K562 (cell line): Measurements from ENCODE around the gene FERMT3. TPM values are rescaled to one million over a fixed set of nuclear protein-coding genes. Genes with fewer than 3 reads are reported as not detected.

Source experiments
- ARID4B ChIP-seq: sonication (generic); formaldehyde crosslinking; IDR thresholded peaks from 2 replicates; pipeline ENCODE4 v1.8.0; 2022; ENCODE audit warnings: mild to moderate bottlenecking, missing genetic modification reagents
- CLOCK ChIP-seq: fragments of 250-450 bp; sonication (Bioruptor Pico); IDR thresholded peaks from 2 replicates; pipeline ENCODE4 v1.4.0; 2020; ENCODE audit warnings: mild to moderate bottlenecking, moderate library complexity, borderline replicate concordance
- DACH1 ChIP-seq: fragments of 450-650 bp; IDR thresholded peaks from 2 replicates; pipeline ENCODE4 v1.6.1; 2018; ENCODE audit not compliant: partially characterized antibody
- ELF1 ChIP-seq: fragments of 200-800 bp; sonication (Bioruptor generic); IDR thresholded peaks from 2 replicates; pipeline ENCODE4 v1.6.1; 2016; ENCODE audit warnings: missing genetic modification characterization, missing compliant biosample characterization
- EZH2 ChIP-seq: IDR thresholded peaks from 2 replicates; pipeline ENCODE4 v1.6.1; 2012; ENCODE audit warnings: low read depth, mild to moderate bottlenecking, inconsistent platforms, low read length, borderline replicate concordance
- HDAC1 ChIP-seq, 2 experiments: fragments of 450-650 bp; IDR thresholded peaks; 2 replicates each; pipeline ENCODE4 v1.6.1; 2016 to 2017; ENCODE audit warnings: inconsistent platforms in 1 of 2, mild to moderate bottlenecking in 1 of 2, moderate library complexity in 1 of 2
- JUNB ChIP-seq: fragments of 450-650 bp; formaldehyde crosslinking; conservative IDR thresholded peaks from 2 replicates; pipeline ENCODE4 v1.4.0; 2020; ENCODE audit warnings: mild to moderate bottlenecking
- NKRF ChIP-seq: fragments of 450-650 bp; IDR thresholded peaks from 2 replicates; pipeline ENCODE4 v1.6.1; 2016; ENCODE audit warnings: borderline replicate concordance
- SMAD1 ChIP-seq: fragments of 150-350 bp; IDR thresholded peaks from 2 replicates; pipeline ENCODE4 v1.6.1; 2014; ENCODE audit warnings: low read length, low read depth; ENCODE audit not compliant: partially characterized antibody
- TBP ChIP-seq: optimal IDR thresholded peaks from 2 replicates; pipeline ENCODE3; 2011; ENCODE audit warnings: low read depth, low read length, improper control_type of control experiment
- TGIF2 ChIP-seq: sonication (generic); formaldehyde crosslinking; IDR thresholded peaks from 2 replicates; pipeline ENCODE4 v1.8.1; 2022; ENCODE audit warnings: mild to moderate bottlenecking, missing genetic modification reagents, moderate library complexity
- ZFX ChIP-seq: sonication (generic); formaldehyde crosslinking; IDR thresholded peaks from 2 replicates; pipeline ENCODE4 v1.8.0; 2022; ENCODE audit warnings: mild to moderate bottlenecking, missing genetic modification reagents, moderate library complexity
- ZNF696 ChIP-seq: fragments of 250-450 bp; sonication (Bioruptor Pico); conservative IDR thresholded peaks from 2 replicates; pipeline ENCODE4 v1.4.0; 2020; ENCODE audit warnings: mild to moderate bottlenecking, moderate library complexity
- ZNF740 ChIP-seq, 3 experiments: fragments of 200-800 bp in 1 of 3; sonication (Bioruptor generic) in 1 of 3; sonication (generic) in 1 of 3; formaldehyde crosslinking in 1 of 3; IDR thresholded peaks; 2 replicates each; pipeline versions ENCODE4 v1.6.1 to v1.8.0; 2016 to 2022; ENCODE audit warnings: mild to moderate bottlenecking in 2 of 3, missing compliant biosample characterization in 2 of 3, missing genetic modification characterization in 2 of 3, missing genetic modification reagents in 1 of 3
- ZNF76 ChIP-seq: fragments of 250-450 bp; sonication (Bioruptor Pico); IDR thresholded peaks from 2 replicates; pipeline ENCODE4 v1.4.0; 2020; ENCODE audit warnings: mild to moderate bottlenecking, moderate library complexity, borderline replicate concordance
- polyA plus RNA-seq, 8 experiments: library from polyadenylated mRNA; depleted of rRNA in 4 of 8; stranded (reverse) in 5 of 8; unstranded in 3 of 8; fragments of >200 nt; fragmentation: Nextera tagmentation in 2 of 8; fragmentation: Illumina TruSeq in 1 of 8; extraction: Ambion mirVana in 2 of 8; extraction: Trizol in 1 of 8; gene quantifications; 2 replicates each; pipeline versions ENCODE4 v1.2.1 to v1.2.3, GENCODE V29; 2011 to 2014; ENCODE audit warnings: inconsistent platforms in 1 of 8, missing spikeins in 1 of 8
- total RNA-seq, 7 experiments: library from RNA; depleted of rRNA in 6 of 7; stranded (reverse); fragments of >200 nt in 6 of 7; fragmentation: Illumina TruSeq in 2 of 7; extraction: Trizol in 2 of 7; gene quantifications; 2 replicates each; pipeline versions ENCODE4 v1.2.1 to v1.2.3, GENCODE V29; 2011 to 2021; ENCODE audit warnings: low replicate concordance in 1 of 7

The FERMT3 gene
- total and polyA plus RNA-seq, 9 of the 15 experiments (the other 6 are each of a cell fraction or from before 2014, with no cell fraction given), result 3.2 to 275 (median 79.7) TPM

GRCh38 chr11:64240435-64241240, 34.1 kb downstream of the FERMT3 start, which contains the start of gene FKBP2 (continued):
- TF ChIP-seq NKRF (peak; percentile 55), DACH1 (no peak), CLOCK (CRISPR knock-in tag) (no peak), ELF1 (tag) (peak; percentile 76), ZNF76 (CRISPR knock-in tag) (0 out of 2 replicates have a peak, but pooled peaks have one; percentile 10), EZH2 (no peak), HDAC1 (IDR thresholded peaks at IDR 0.05) (peak in 1 of 2 experiments; percentile 51; a peak in 2 of 4 replicates), ARID4B (no peak; the same call in none of the 2 replicates), TBP (peak; percentile 96), SMAD1 (peak; percentile 95), ZNF740 (CRISPR knock-in tag; IDR thresholded peaks at IDR 0.05) (0 out of 2 replicates have a peak, but pooled peaks have one; percentile 43), ZNF740 (tag; IDR thresholded peaks at IDR 0.05) (0 out of 4 replicates have a peak, but pooled peaks of 1 of the 2 experiments have one; percentile 35), ZNF696 (CRISPR knock-in tag) (0 out of 2 replicates have a peak, but pooled peaks have one; percentile 56), JUNB (CRISPR knock-in tag) (0 out of 2 replicates have a peak, but pooled peaks have one; percentile 48), TGIF2 (CRISPR knock-in tag) (no peak), ZFX (CRISPR knock-in tag) (peak; percentile 90)
